HUES64 (cell line): ENCODE measurements around the gene MAP6D1.

Source experiments
- H3K27ac ChIP-seq: 2 replicates; pipeline ENCODE4 v1.7.0; 2013; ENCODE audit warnings: low read depth, low read length, inconsistent platforms
- H3K27me3 ChIP-seq: 2 replicates; pipeline ENCODE4 v1.6.1; 2013; ENCODE audit warnings: mild to moderate bottlenecking, low read length; ENCODE audit not compliant: insufficient read depth
- H3K36me3 ChIP-seq: 2 replicates; pipeline ENCODE4 v1.6.1; 2013; ENCODE audit warnings: mild to moderate bottlenecking, low read length; ENCODE audit not compliant: insufficient read depth
- H3K4me1 ChIP-seq: 2 replicates; pipeline ENCODE4 v1.6.1; 2013; ENCODE audit warnings: mild to moderate bottlenecking, low read length, moderate library complexity; ENCODE audit not compliant: insufficient read depth
- H3K4me3 ChIP-seq: 2 replicates; pipeline ENCODE4 v1.5.1; 2013; ENCODE audit warnings: mild to moderate bottlenecking, low read length, moderate library complexity
- H3K9ac ChIP-seq: 2 replicates; pipeline ENCODE4 v1.6.1; 2013; ENCODE audit warnings: mild to moderate bottlenecking, low read depth, low read length
- H3K9me3 ChIP-seq: 2 replicates; pipeline ENCODE4 v1.6.1; 2013; ENCODE audit warnings: low read depth, low read length; ENCODE audit not compliant: insufficient read depth
- WGBS: fragments of 150-250, 120-280 bp; methylation state at CpG from one replicate; pipeline ENCODE4 v1.1.7; 2013; ENCODE audit warnings: missing lambda C conversion rate; 5-methylcytosine and 5-hydroxymethylcytosine counted together

MAP6D1 gene

DNA sequence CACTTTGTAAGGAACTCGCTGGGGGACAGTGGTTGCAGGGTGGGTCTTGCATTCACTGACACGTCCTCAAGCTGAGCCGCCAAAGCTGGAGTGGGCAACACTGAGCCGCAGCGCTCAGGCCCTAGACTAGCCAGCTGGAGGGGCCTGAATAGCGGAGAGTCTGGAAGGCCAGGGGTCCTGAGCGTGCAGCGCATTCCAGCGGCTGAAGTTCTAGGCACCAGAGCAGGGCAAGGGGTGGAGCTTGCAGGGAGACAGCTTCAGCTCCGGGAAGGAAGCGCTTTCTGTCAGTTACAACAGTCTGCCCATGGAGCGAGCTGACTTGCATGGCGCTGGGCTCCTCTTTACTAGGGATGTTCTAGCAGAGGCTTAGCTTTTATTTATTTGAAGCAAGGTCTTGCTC is 2.7 kb downstream of the MAP6D1 start:
- no peaks in the 10 kb centered on the region for H3K9me3 ChIP-seq
- WGBS = 63% methylated on average over 13 of the region's 13 CpGs
- H3K4me3 ChIP-seq = no peak overlapping the region
- peaks cover 14% of the 10 kb centered on the region for H3K27me3 ChIP-seq
- H3K4me1 ChIP-seq = peaks cover 15% of the 10 kb centered on the region; the same call in 1 of the 2 replicates
- 0 out of 2 replicates have a peak, but pooled peaks cover 3% of the 10 kb centered on the region for H3K36me3 ChIP-seq
- H3K27ac ChIP-seq = no peak overlapping the region
- H3K9ac ChIP-seq = no peak overlapping the region

DNA sequence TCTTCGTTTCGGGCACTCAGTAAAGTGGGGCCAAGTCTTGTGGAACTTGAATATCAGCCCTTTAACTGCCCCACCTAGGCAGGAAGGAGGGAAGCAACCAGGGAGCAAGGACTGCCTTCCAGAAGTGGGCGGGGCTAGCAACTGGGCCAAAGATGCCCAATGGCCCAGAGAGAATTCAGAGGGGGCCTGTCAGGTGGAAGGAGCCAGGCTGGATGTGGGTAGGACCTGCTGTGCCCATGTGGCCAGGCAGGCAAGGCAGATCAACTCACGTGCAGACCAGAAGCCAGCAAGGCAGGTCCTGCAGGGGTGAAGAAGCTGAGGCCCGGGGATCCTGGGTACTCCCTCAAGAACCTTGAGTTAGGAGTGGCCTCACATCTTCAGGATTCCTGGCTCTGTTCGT is 5.5 kb downstream of the MAP6D1 start:
- Histone ChIP-seq H3K4me3 (no peak overlapping the region), H3K4me1 (peaks cover 7% of the 10 kb centered on the region; the same call in 1 of the 2 replicates), H3K27me3 (peaks cover 13% of the 10 kb centered on the region), H3K27ac (no peak overlapping the region), H3K9me3 (no peaks in the 10 kb centered on the region), H3K36me3 (peaks cover 14% of the 10 kb centered on the region), H3K9ac (no peak overlapping the region)
- WGBS = 90% methylated on average over 6 of the region's 6 CpGs

DNA sequence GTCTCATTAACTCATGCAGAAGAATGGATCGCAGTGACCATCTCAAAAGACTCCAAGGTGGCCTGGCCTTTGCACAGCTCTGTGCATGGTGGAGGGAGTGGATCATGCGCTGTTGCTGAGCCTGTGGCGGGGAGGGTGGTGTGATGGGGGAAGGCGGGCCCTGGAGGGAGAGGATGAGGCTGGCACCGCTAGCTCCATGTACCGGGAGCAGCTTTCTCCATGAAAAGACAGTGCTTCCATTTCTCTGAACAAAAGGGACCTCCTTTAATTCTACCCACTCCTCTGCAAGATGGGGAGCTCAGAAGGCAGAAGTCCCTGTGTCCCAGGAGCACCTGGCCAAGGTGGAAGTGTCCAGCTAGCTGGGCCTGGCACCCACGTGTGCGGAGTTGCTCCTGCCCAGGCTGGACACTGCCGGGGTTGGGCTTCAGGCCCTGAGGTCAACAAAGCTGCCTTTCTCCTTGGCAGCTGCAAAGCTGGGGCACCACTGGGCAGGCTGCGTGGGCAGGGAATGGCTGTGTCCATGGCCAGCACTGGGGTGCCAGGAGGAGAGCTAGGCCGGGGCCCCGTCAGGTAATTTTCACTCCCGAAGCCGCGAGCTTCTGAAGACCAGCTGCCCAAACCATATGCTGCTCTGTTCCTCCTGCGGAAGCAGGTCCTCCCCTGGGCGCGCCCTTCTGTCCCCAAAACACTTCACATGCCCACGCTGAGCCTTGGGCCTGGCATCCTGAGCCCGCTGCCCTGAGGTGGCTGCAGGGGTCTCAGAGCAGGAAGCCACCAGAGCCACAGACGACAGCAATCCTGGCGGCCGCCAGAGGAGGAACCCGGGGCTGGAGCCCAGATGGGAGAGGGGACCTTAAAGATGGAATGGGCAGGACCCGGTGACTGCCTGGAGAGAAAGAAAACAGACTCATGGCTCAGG is 6.4 kb downstream of the MAP6D1 start:
- peaks cover 5% of the 10 kb centered on the region for H3K27me3 ChIP-seq
- H3K4me1 ChIP-seq = peaks cover 3% of the 10 kb centered on the region; the same call in 1 of the 2 replicates
- H3K36me3 ChIP-seq = peaks cover 17% of the 10 kb centered on the region
- H3K9ac ChIP-seq = no peak overlapping the region
- H3K9me3 ChIP-seq = no peaks in the 10 kb centered on the region
- no peak overlapping the region for H3K4me3 ChIP-seq
- no peak overlapping the region for H3K27ac ChIP-seq
- WGBS = 94% methylated on average over 23 of the region's 25 CpGs

DNA sequence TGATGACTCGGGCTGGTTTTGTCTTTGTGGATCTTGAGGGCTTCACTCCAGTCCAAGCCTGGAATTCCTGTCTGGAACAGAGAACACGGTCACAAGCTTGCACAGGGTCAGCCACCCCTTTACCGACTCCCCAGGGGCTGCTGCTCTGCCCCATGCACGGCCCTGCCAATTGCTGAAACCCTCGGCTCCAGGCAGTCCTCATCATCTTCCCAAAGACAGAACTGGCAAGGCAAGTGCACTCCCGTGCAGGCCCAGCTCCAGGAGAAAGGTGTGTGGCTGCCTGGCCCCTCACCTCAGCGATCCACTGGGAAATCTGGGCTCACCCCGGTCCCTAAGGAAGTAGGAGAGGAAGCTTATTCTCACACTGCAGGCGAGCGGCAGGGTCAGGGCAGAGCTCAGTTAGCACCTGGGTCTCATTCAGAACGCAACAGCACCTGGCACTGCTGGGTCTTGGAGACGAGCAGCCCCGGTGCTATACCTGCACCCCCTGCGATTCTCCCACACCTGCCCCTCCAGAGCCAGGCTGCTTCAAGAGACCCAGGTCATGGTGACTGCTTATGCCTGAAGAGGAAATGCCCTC is 7.2 kb downstream of the MAP6D1 start:
- no peaks in the 10 kb centered on the region for H3K9me3 ChIP-seq
- H3K27me3 ChIP-seq = no peaks in the 10 kb centered on the region
- H3K36me3 ChIP-seq = peaks cover 17% of the 10 kb centered on the region
- no peaks in the 10 kb centered on the region for H3K4me1 ChIP-seq
- H3K9ac ChIP-seq = no peak overlapping the region
- no peak overlapping the region for H3K27ac ChIP-seq
- no peak overlapping the region for H3K4me3 ChIP-seq
- 95% methylated on average over 14 of the region's 14 CpGs for WGBS

DNA sequence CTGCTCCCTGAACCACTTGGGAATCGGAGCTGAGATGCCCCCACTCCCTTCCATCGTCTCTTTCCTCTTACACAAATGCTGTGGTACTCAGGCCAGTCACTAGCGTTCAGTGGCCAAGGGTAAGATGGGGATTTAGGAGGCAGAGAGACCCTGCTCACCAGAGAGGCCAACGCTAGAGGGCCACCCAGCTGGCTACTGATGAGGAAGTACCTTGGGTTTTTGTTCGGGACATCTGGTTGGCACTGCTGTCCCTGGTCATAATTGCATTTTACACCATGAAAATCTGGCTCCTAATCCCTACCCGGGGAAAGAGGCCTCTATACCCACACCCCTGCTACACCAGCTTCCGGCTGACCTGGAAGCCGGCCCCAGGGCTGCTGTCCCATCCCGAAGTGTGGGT is 7.7 kb downstream of the MAP6D1 start:
- Histone ChIP-seq H3K4me1 (no peaks in the 10 kb centered on the region), H3K27me3 (no peaks in the 10 kb centered on the region), H3K9ac (no peak overlapping the region), H3K36me3 (peaks cover 18% of the 10 kb centered on the region), H3K9me3 (no peaks in the 10 kb centered on the region), H3K4me3 (no peak overlapping the region), H3K27ac (no peak overlapping the region)
- WGBS = 94% methylated on average over 9 of the region's 9 CpGs

DNA sequence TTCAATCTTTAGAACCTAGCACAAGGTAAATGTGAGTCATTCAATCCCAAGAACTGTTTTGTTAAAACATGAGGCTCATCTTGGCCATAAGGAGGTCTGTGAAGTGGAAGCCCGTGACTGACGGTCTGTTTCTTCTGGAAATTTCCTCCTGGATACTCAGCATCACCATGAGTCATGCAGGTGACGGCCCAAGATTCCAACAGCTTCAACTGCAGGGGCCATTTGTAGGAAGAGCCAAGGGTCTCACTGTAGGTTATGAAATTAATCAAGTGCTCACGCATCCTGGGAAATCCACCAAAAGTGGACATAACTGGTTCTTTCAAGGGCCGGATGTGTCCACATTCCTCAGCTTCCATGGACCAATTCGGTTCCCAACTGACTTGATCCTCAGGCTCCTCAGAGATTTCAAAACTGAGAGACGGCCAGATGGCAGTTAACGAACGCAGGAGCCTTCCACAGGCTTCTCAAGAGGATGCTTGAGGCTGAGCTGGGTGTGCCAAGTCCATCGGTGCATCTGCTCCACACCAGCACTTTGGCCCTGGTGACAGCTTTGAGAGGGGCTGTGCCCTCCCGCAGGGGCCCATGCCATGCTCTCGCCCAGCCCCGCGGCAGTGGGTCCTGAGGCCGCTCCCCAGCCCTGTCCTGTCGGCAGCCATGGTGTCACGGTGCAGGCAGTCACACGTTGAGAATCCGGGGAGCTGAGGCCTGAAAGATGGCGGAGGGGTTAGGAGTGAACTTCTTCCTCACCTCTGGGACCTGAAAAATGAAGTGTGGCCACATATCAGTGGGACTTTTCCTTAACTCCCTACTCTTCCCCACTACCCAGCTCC is 8.5 kb downstream of the MAP6D1 start:
- Histone ChIP-seq H3K36me3 (peaks cover 25% of the 10 kb centered on the region), H3K4me3 (no peak overlapping the region), H3K27me3 (no peaks in the 10 kb centered on the region), H3K9ac (no peak overlapping the region), H3K9me3 (no peaks in the 10 kb centered on the region), H3K27ac (no peak overlapping the region), H3K4me1 (no peaks in the 10 kb centered on the region)
- WGBS = 95% methylated on average over 20 of the region's 20 CpGs

DNA sequence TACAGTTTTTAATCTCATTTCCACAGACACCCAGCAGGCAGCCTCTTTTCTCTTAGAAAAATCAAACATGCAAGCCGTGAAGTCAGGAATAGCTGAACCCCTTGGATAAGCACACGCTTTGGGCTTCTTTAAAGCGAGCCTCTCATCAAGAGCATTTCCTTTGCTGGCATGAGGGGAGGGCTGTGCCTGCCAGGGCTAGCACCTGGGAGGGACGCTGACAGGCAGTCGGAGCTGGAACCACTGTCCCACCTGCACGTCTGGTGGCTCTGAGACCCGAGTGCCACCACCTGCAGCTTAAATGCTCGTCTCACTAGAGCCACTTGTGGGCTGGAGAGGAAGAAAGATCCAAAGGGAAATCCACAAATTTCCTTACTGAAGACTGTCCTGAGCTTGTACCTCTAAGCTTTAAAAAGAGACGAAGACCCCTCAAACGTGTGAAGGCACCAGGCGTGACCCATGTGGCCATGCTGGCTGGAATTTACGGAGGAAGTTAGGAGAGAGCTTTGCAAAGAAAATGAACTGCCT is 9.4 kb downstream of the MAP6D1 start:
- Histone ChIP-seq H3K9ac (no peak overlapping the region), H3K4me3 (no peak overlapping the region), H3K9me3 (no peaks in the 10 kb centered on the region), H3K27ac (no peak overlapping the region), H3K4me1 (no peaks in the 10 kb centered on the region), H3K36me3 (peaks cover 34% of the 10 kb centered on the region), H3K27me3 (no peaks in the 10 kb centered on the region)
- WGBS = 92% methylated on average over 12 of the region's 12 CpGs

DNA sequence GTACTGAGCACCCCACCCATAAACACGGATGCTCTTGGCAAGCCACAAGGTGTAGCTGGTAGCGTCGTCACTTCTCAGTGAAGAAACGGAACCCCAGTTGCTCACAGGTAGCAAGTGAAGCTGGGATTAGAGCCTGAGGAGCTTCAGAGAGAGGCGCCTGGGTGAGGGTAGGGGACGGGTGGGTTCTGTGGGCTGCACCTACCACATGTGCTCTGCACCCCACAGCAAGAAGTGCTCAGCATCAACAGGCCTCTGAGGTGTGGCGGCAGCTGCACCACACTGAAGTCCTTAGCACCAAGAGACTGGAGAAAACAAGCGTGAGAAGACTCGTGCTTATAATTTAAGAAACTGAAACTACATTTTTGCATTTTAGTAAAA is 9.8 kb downstream of the MAP6D1 start:
- WGBS = 94% methylated on average over 9 of the region's 9 CpGs
- H3K27ac ChIP-seq = no peak overlapping the region
- no peak overlapping the region for H3K4me3 ChIP-seq
- H3K4me1 ChIP-seq = no peaks in the 10 kb centered on the region
- H3K36me3 ChIP-seq = peaks cover 38% of the 10 kb centered on the region
- H3K27me3 ChIP-seq = no peaks in the 10 kb centered on the region
- no peak overlapping the region for H3K9ac ChIP-seq
- H3K9me3 ChIP-seq = no peaks in the 10 kb centered on the region

DNA sequence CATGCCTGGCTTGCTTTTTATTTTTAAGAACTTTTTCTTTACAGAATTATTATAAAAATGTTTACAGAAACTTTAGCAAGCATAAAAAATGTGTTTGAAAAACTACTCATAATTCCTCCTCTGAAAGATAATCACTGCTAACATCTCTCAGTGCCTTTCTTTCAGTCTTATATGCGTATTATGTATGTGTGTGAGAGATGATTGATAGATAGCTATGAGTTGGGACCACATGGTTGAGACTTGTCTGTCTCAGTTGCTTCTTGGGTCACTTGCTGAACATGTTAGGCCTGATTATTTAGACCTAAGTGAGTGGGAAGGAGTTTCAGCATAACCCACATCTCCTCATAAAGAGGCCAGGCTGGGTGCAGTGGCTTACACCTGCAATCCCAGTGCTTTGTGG is 11.1 kb downstream of the MAP6D1 start:
- no peaks in the 10 kb centered on the region for H3K4me1 ChIP-seq
- no peaks in the 10 kb centered on the region for H3K27me3 ChIP-seq
- H3K27ac ChIP-seq = no peak overlapping the region
- no peak overlapping the region for H3K9ac ChIP-seq
- H3K4me3 ChIP-seq = no peak overlapping the region
- 95% methylated on average over 1 of the region's 1 CpG for WGBS
- no peaks in the 10 kb centered on the region for H3K9me3 ChIP-seq
- peaks cover 51% of the 10 kb centered on the region for H3K36me3 ChIP-seq

DNA sequence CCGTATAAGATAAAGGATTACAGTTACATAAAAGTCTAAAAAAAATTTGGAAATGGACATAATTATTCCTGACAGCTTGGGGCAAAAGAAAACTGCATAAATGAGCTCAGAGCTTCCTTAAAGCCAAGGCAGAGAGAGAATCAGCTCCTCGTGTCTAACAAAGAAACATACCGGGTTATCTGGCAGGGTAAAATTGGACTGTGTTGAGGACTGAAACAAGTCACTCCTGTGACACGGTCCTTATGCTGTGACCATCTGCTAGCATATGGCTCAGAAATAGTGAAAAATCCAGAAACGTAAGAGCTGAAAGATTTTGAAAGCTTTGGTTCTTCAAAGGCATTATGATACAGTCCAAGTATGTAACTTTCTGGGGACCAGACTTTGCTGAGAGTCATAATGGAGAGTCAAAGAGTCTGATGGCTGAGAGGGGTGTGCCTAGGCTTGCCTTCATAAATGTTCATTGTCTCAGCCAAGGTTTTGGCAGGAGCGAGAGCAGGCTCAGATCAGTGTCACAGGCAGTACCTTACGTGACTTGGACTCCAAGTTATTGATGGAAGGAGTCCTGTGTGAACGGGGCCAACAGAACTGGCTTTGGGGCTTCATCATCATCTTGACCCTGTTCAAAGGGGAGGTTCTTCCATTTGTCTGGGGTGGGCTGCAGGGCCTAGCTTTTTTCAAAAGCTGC is 12.5 kb downstream of the MAP6D1 start:
- H3K36me3 ChIP-seq = peaks cover 65% of the 10 kb centered on the region
- H3K27ac ChIP-seq = no peak overlapping the region
- H3K9me3 ChIP-seq = no peaks in the 10 kb centered on the region
- 94% methylated on average over 7 of the region's 8 CpGs for WGBS
- no peaks in the 10 kb centered on the region for H3K27me3 ChIP-seq
- no peaks in the 10 kb centered on the region for H3K4me1 ChIP-seq
- H3K4me3 ChIP-seq = no peak overlapping the region
- no peak overlapping the region for H3K9ac ChIP-seq
